T-helper 2 cell (primary cell): ENCODE results near the gene KMT2E.

Experiments used
- DNase-seq, 5 experiments: peaks; one replicate each; pipeline versions ENCODE4 v3.0.0 to v3.0.0-alpha.2; 2012 to 2022

The KMT2E gene

GRCh38 chr7:105088456-105088855, 74.5 kb downstream of the KMT2E start:
- no peak for DNase-seq

GRCh38 chr7:105094966-105095365, 81.0 kb downstream of the KMT2E start:
- no peak for DNase-seq

GRCh38 chr7:105096306-105096705, 82.3 kb downstream of the KMT2E start:
- DNase-seq, result no peak

GRCh38 chr7:105097619-105098018, 83.6 kb downstream of the KMT2E start:
- no peak for DNase-seq

GRCh38 chr7:105098863-105099515, 85.0 kb downstream of the KMT2E start:
- DNase-seq, result peak in 1 of 5 experiments; percentile 57

GRCh38 chr7:105101864-105102263, 87.9 kb downstream of the KMT2E start:
- DNase-seq, result no peak

GRCh38 chr7:105102557-105103352, 88.8 kb downstream of the KMT2E start:
- peak in 1 of 5 experiments; percentile 20 for DNase-seq

- no peak for DNase-seq
Measured at GRCh38 chr7:105105579-105105978, 91.6 kb downstream of the KMT2E start.

GRCh38 chr7:105106473-105106872, 92.5 kb downstream of the KMT2E start:
- peak in 1 of 5 experiments; percentile 78 for DNase-seq

- no peak for DNase-seq
Measured at GRCh38 chr7:105107458-105107857, 93.5 kb downstream of the KMT2E start.

GRCh38 chr7:105112440-105113418, 98.7 kb downstream of the KMT2E start:
- peak in 1 of 5 experiments; percentile 42 for DNase-seq

GRCh38 chr7:105118612-105119600, 104.9 kb downstream of the KMT2E start:
- no peak for DNase-seq

- no peak for DNase-seq
Measured at GRCh38 chr7:105122619-105123018, 108.6 kb downstream of the KMT2E start.

GRCh38 chr7:105125745-105126144, 111.7 kb downstream of the KMT2E start:
- DNase-seq, result no peak

GRCh38 chr7:105126436-105126975, 112.5 kb downstream of the KMT2E start:
- DNase-seq, result no peak

- no peak for DNase-seq
Measured at GRCh38 chr7:105127179-105127578, 113.2 kb downstream of the KMT2E start.

GRCh38 chr7:105130048-105130447, 116.0 kb downstream of the KMT2E start:
- no peak for DNase-seq

GRCh38 chr7:105130580-105130979, 116.6 kb downstream of the KMT2E start:
- no peak for DNase-seq

GRCh38 chr7:105131033-105131656, 117.1 kb downstream of the KMT2E start:
- DNase-seq, result peak in 1 of 5 experiments; percentile 83

GRCh38 chr7:105131890-105132289, 117.9 kb downstream of the KMT2E start:
- DNase-seq, result peak in 1 of 5 experiments; percentile 44

- DNase-seq, result no peak
Measured at GRCh38 chr7:105132335-105132734, 118.3 kb downstream of the KMT2E start.
